ENCODE measurements around the gene CDH22. TPM values are rescaled to one million over a fixed set of nuclear protein-coding genes. Genes with fewer than 3 reads are reported as not detected.

Gene CDH22
- total RNA-seq, 1 experiment from 2014 or later = not detected

DNA sequence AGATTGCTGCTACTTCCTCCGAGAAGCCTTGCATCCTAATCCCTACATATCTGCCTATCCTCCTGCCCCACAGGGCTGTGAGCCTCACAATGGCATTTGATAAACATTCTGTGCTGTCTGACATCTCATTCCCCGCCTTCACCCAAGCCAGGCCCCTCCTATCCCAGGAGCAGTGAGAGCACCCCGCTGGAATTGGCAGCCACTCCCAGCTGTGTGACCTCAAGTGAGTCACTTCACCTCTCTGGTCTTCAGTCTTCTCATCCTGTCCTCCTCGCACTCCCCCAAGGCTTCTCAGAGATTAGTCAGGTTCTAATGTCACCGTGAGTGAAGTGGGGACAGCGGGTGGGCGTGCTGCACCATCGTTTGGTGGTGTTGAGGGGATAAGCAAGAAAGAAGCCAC, 81.7 kb downstream of the CDH22 start:
- DNase-seq (ENCODE audit: low read depth, low spot score) (no peak), ATAC-seq (peak; percentile 54; the same call in 1 of the 2 replicates)
- no peaks in the 10 kb centered on the region for H3K4me1 ChIP-seq (ENCODE audit: control insufficient read depth, insufficient read depth, low read length)
- no peaks in the 10 kb centered on the region for H3K9me3 ChIP-seq (ENCODE audit: control insufficient read depth, insufficient read depth, low read depth, low read length)
- ChIA-PET CTCF (no interaction called here), POLR2A (interaction anchor here (0.7 kb wide), 1 partner anchor 251 kb away, joined by 4 read pairs; no protein-coding TSS in a partner anchor)
- in situ Hi-C loops (cut with HindIII; ENCODE audit: low pct_unique_long_range_greater_than_20kb, low sequenced_read_pairs) = no loop called here
- no TSS peak for BruUV-seq (replicated peaks)
- no peaks in the 10 kb centered on the region for H3K36me3 ChIP-seq (ENCODE audit: control insufficient read depth, insufficient read depth, low read length)
- no peak overlapping the region; a peak in 1 of 4 replicates for H3K4me3 ChIP-seq (ENCODE audit: low read depth in 2 of 2, low read length in 2 of 2)
- TF ChIP-seq POLR2AphosphoS5 (IDR thresholded peaks at IDR 0.05; ENCODE audit: low read depth, low read length) (no peak), SIN3A (IDR thresholded peaks at IDR 0.05; ENCODE audit: borderline replicate concordance, insufficient read depth, low read depth, low read length) (no peak), TCF7L2 (IDR thresholded peaks at IDR 0.05; ENCODE audit: low read depth, low read length) (no peak)
- TF ChIP-seq, protein P1, sequence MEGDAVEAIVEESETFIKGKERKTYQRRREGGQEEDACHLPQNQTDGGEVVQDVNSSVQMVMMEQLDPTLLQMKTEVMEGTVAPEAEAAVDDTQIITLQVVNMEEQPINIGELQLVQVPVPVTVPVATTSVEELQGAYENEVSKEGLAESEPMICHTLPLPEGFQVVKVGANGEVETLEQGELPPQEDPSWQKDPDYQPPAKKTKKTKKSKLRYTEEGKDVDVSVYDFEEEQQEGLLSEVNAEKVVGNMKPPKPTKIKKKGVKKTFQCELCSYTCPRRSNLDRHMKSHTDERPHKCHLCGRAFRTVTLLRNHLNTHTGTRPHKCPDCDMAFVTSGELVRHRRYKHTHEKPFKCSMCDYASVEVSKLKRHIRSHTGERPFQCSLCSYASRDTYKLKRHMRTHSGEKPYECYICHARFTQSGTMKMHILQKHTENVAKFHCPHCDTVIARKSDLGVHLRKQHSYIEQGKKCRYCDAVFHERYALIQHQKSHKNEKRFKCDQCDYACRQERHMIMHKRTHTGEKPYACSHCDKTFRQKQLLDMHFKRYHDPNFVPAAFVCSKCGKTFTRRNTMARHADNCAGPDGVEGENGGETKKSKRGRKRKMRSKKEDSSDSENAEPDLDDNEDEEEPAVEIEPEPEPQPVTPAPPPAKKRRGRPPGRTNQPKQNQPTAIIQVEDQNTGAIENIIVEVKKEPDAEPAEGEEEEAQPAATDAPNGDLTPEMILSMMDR (IDR thresholded peaks at IDR 0.05) = no peak
- TF ChIP-seq, protein P2, sequence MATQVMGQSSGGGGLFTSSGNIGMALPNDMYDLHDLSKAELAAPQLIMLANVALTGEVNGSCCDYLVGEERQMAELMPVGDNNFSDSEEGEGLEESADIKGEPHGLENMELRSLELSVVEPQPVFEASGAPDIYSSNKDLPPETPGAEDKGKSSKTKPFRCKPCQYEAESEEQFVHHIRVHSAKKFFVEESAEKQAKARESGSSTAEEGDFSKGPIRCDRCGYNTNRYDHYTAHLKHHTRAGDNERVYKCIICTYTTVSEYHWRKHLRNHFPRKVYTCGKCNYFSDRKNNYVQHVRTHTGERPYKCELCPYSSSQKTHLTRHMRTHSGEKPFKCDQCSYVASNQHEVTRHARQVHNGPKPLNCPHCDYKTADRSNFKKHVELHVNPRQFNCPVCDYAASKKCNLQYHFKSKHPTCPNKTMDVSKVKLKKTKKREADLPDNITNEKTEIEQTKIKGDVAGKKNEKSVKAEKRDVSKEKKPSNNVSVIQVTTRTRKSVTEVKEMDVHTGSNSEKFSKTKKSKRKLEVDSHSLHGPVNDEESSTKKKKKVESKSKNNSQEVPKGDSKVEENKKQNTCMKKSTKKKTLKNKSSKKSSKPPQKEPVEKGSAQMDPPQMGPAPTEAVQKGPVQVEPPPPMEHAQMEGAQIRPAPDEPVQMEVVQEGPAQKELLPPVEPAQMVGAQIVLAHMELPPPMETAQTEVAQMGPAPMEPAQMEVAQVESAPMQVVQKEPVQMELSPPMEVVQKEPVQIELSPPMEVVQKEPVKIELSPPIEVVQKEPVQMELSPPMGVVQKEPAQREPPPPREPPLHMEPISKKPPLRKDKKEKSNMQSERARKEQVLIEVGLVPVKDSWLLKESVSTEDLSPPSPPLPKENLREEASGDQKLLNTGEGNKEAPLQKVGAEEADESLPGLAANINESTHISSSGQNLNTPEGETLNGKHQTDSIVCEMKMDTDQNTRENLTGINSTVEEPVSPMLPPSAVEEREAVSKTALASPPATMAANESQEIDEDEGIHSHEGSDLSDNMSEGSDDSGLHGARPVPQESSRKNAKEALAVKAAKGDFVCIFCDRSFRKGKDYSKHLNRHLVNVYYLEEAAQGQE (IDR thresholded peaks at IDR 0.05; ENCODE audit: insufficient read depth in 1 of 2, low read depth in 2 of 2, low read length in 1 of 2) = no peak
- intact Hi-C loops (cut with micrococcal nuclease; ENCODE audit: unreplicated experiment) = no loop called here
- H3K27me3 ChIP-seq (ENCODE audit: control insufficient read depth, insufficient read depth, low read length) = peaks cover 16% of the 10 kb centered on the region
- no peak overlapping the region for H3K27ac ChIP-seq (ENCODE audit: low read length)

DNA sequence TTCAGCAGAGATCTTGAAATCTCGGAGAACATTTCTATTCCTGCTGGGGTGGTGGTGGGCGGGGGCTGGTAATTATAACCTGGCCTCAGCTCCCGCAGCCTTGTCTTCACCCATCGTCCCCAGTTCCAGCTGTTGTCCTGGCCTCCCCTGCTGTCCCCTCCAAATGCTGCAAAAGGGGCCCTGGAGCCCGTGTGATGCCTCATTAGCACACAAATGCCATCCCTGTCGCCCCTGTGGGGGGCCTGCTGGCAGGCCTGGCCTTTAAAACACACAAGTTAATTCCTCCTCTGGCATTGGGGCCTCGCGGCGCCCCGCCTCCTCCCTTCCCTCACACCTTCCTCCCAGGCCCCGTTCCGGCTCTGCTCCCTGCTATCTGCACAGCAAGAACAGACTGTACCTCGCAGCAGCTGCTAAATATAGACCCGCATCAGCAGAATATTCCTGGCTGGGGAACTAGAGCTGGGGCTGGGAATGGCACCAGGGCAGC, 85.7 kb downstream of the CDH22 start:
- Histone ChIP-seq H3K4me3 (ENCODE audit: low read depth in 2 of 2, low read length in 2 of 2) (no peak overlapping the region), H3K9me3 (ENCODE audit: control insufficient read depth, insufficient read depth, low read depth, low read length) (no peaks in the 10 kb centered on the region), H3K36me3 (ENCODE audit: control insufficient read depth, insufficient read depth, low read length) (no peaks in the 10 kb centered on the region), H3K27me3 (ENCODE audit: control insufficient read depth, insufficient read depth, low read length) (peaks cover 13% of the 10 kb centered on the region), H3K4me1 (ENCODE audit: control insufficient read depth, insufficient read depth, low read length) (no peaks in the 10 kb centered on the region), H3K27ac (ENCODE audit: low read length) (no peak overlapping the region)
- ChIA-PET POLR2A (no interaction called here), CTCF (no interaction called here)
- BruUV-seq (replicated peaks) = no TSS peak
- in situ Hi-C loops (cut with HindIII; ENCODE audit: low pct_unique_long_range_greater_than_20kb, low sequenced_read_pairs) = no loop called here
- ATAC-seq = 0 out of 2 replicates have a peak, but pooled peaks have one; percentile 40
- intact Hi-C loops (cut with micrococcal nuclease; ENCODE audit: unreplicated experiment) = no loop called here
- TF ChIP-seq, protein P1 (IDR thresholded peaks at IDR 0.05) = no peak
- no peak for TF ChIP-seq TCF7L2 (IDR thresholded peaks at IDR 0.05; ENCODE audit: low read depth, low read length)
- TF ChIP-seq, protein P2 (IDR thresholded peaks at IDR 0.05; ENCODE audit: insufficient read depth in 1 of 2, low read depth in 2 of 2, low read length in 1 of 2) = no peak
- no peak for TF ChIP-seq POLR2AphosphoS5 (IDR thresholded peaks at IDR 0.05; ENCODE audit: low read depth, low read length)
- no peak for TF ChIP-seq SIN3A (IDR thresholded peaks at IDR 0.05; ENCODE audit: borderline replicate concordance, insufficient read depth, low read depth, low read length)
- no peak for DNase-seq (ENCODE audit: low read depth, low spot score)
